A673 (cell line): ENCODE results near the gene TBCD. TPM values are rescaled to one million over a fixed set of nuclear protein-coding genes. Genes with fewer than 3 reads are reported as not detected.
"Not testable (repeated sequence)": the region's sequence is repeated elsewhere in the genome, so short reads cannot be mapped to it uniquely, and the experiment has no call there.

ENCODE experiments used
- BruUV-seq: library from RNA; stranded (reverse); fragments of 400-500 nt; replicated peaks from 2 replicates; lab custom pipeline; 2021; lab: Mats Ljungman, UMichigan
- CTCF ChIA-PET: fragments of 300-600 bp; sonication (Branson Sonifier 250); formaldehyde crosslinking; loops from one replicate; lab custom pipeline; 2022; ENCODE audit warnings: antibody characterized with exemption; lab: Charles Lee
- POLR2A ChIA-PET: fragments of 300-600 bp; sonication (Branson Sonifier 250); formaldehyde crosslinking; loops from one replicate; lab custom pipeline; 2022; ENCODE audit warnings: antibody characterized with exemption; ENCODE audit not compliant: low non-redundant PET; lab: Charles Lee
- DNase-seq: peaks from one replicate; pipeline ENCODE4 v3.0.0-alpha.2; 2015; ENCODE audit warnings: low spot score
- H3K27ac ChIP-seq: fragments of 200-600 bp; sonication (generic); 2 replicates; pipeline ENCODE4 v1.5.1; 2016; ENCODE audit warnings: mixed run types, low read depth, mild to moderate bottlenecking, mixed read lengths, antibody characterized with exemption, low read length; ENCODE audit not compliant: poor library complexity, severe bottlenecking
- H3K27me3 ChIP-seq: fragments of 200-600 bp; sonication (generic); replicated peaks from 2 replicates; pipeline ENCODE4 v1.6.1; 2017; ENCODE audit warnings: mixed run types, low read depth, mild to moderate bottlenecking, mixed read lengths, antibody characterized with exemption, low read length; ENCODE audit not compliant: insufficient read depth, poor library complexity
- H3K36me3 ChIP-seq: fragments of 200-600 bp; sonication (generic); 2 replicates; pipeline ENCODE4 v1.6.1; 2016; ENCODE audit warnings: mixed run types, mild to moderate bottlenecking, mixed read lengths, antibody characterized with exemption, low read length; ENCODE audit not compliant: insufficient read depth, poor library complexity, severe bottlenecking
- H3K4me1 ChIP-seq: fragments of 200-600 bp; sonication (generic); 2 replicates; pipeline ENCODE4 v1.6.1; 2017; ENCODE audit warnings: mixed run types, mild to moderate bottlenecking, mixed read lengths, antibody characterized with exemption, low read length; ENCODE audit not compliant: insufficient read depth, poor library complexity, severe bottlenecking
- H3K4me3 ChIP-seq: fragments of 200-600 bp; sonication (generic); 2 replicates; pipeline ENCODE4 v1.5.1; 2016; ENCODE audit warnings: low read depth, mixed run types, mild to moderate bottlenecking, mixed read lengths, low read length; ENCODE audit not compliant: poor library complexity, severe bottlenecking
- H3K9me3 ChIP-seq: fragments of 200-600 bp; sonication (generic); 2 replicates; pipeline ENCODE4 v1.6.1; 2016; ENCODE audit warnings: mixed run types, low read depth, mild to moderate bottlenecking, mixed read lengths, antibody characterized with exemption, low read length; ENCODE audit not compliant: poor library complexity, severe bottlenecking
- EZH2 ChIP-seq: fragments of 200-600 bp; sonication (generic); IDR thresholded peaks from 2 replicates; pipeline ENCODE4 v1.6.1; 2017; ENCODE audit warnings: borderline replicate concordance, low read depth, mild to moderate bottlenecking, mixed read lengths, antibody characterized with exemption, low read length; ENCODE audit not compliant: poor library complexity, severe bottlenecking
- intact Hi-C: fragments of 100-400 bp; cut with micrococcal nuclease; formaldehyde crosslinking; loops from one replicate; pipeline ENCODE4 v1.10.0; 2022; ENCODE audit not compliant: unreplicated experiment
- total RNA-seq: library from RNA; stranded (reverse); gene quantifications from 2 replicates; pipeline ENCODE4 v1.2.3, GENCODE V29; 2021
- TF ChIP-seq, protein P1 (sequence below): fragments of 300-800, 200-600 bp; sonication (generic); conservative IDR thresholded peaks from 2 replicates; pipeline ENCODE4 v1.5.1; 2017; ENCODE audit warnings: low read depth, mild to moderate bottlenecking, antibody characterized with exemption, low read length, moderate library complexity, mixed read lengths

TBCD gene
- total RNA-seq, 1 experiment from 2014 or later = 113 TPM

GRCh38 chr17:82963104-82963950 is 211.5 kb downstream of the TBCD start:
- ChIA-PET CTCF (no interaction called here), POLR2A (no interaction called here)
- Histone ChIP-seq H3K27me3 (no peaks in the 10 kb centered on the region), H3K27ac (no peak overlapping the region), H3K4me1 (no peaks in the 10 kb centered on the region), H3K36me3 (no peaks in the 10 kb centered on the region), H3K9me3 (no peaks in the 10 kb centered on the region), H3K4me3 (no peak overlapping the region)
- intact Hi-C loops = loop anchor here (5.0 kb wide), 1 partner anchor 181 kb away; no protein-coding TSS in a partner anchor
- peak; percentile 62 for DNase-seq
- no TSS peak for BruUV-seq
- TF ChIP-seq EZH2 = no peak
- TF ChIP-seq, protein P1, sequence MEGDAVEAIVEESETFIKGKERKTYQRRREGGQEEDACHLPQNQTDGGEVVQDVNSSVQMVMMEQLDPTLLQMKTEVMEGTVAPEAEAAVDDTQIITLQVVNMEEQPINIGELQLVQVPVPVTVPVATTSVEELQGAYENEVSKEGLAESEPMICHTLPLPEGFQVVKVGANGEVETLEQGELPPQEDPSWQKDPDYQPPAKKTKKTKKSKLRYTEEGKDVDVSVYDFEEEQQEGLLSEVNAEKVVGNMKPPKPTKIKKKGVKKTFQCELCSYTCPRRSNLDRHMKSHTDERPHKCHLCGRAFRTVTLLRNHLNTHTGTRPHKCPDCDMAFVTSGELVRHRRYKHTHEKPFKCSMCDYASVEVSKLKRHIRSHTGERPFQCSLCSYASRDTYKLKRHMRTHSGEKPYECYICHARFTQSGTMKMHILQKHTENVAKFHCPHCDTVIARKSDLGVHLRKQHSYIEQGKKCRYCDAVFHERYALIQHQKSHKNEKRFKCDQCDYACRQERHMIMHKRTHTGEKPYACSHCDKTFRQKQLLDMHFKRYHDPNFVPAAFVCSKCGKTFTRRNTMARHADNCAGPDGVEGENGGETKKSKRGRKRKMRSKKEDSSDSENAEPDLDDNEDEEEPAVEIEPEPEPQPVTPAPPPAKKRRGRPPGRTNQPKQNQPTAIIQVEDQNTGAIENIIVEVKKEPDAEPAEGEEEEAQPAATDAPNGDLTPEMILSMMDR = peak; percentile 65

DNA sequence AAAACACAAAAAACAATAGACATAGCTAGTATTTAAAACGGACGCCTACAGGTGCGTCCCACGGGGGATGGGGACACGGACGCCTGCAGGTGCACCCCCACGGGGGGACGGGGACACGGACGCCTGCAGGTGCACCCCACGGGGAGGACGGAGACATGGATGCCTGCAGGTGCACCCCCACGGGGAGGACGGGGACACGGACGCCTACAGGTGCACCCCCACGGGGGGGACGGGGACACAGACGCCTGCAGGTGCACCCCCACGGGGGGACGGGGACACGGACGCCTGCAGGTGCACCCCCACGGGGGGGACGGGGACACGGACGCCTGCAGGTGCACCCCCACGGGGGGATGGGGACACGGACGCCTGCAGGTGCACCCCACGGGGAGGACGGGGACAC is 212.6 kb downstream of the TBCD start:
- H3K36me3 ChIP-seq, H3K4me1 ChIP-seq, H3K9me3 ChIP-seq, H3K4me3 ChIP-seq, H3K27me3 ChIP-seq, BruUV-seq, CTCF ChIA-PET, DNase-seq, H3K27ac ChIP-seq, POLR2A ChIA-PET: not testable (repeated sequence)
- intact Hi-C loops = loop anchor here (5.0 kb wide), 1 partner anchor 182 kb away; no protein-coding TSS in a partner anchor

GRCh38 chr17:82964851-82965341 is 213.0 kb downstream of the TBCD start:
- no peaks in the 10 kb centered on the region for H3K4me1 ChIP-seq
- ChIA-PET CTCF (no interaction called here), POLR2A (no interaction called here)
- no peak overlapping the region for H3K27ac ChIP-seq
- no TSS peak for BruUV-seq
- no peak for TF ChIP-seq EZH2
- TF ChIP-seq, protein P1 = no peak
- no peaks in the 10 kb centered on the region for H3K9me3 ChIP-seq
- intact Hi-C loops = loop anchor here (5.0 kb wide), 1 partner anchor 183 kb away; no protein-coding TSS in a partner anchor
- H3K4me3 ChIP-seq = no peak overlapping the region
- DNase-seq = no peak
- no peaks in the 10 kb centered on the region for H3K36me3 ChIP-seq
- H3K27me3 ChIP-seq = no peaks in the 10 kb centered on the region
